Peyer's patch (tissue), 4 donors: Measurements from ENCODE around the gene RNF26. TPM values are rescaled to one million over a fixed set of nuclear protein-coding genes. Genes with fewer than 3 reads are reported as not detected.

Source experiments
- DNase-seq, 3 donors: peaks; one replicate each; pipeline ENCODE4 v3.0.0-alpha.2; 2017 to 2019
- H3K27ac ChIP-seq, 4 donors: fragments of 200-600 bp; sonication (generic); one replicate each; pipeline ENCODE4 v1.5.1; 2016 to 2019
- H3K27me3 ChIP-seq, 2 donors: fragments of 200-600 bp; sonication (generic); one replicate each; pipeline ENCODE4 v1.5.1; 2019
- H3K36me3 ChIP-seq, 3 donors: fragments of 200-600 bp; sonication (generic); one replicate each; pipeline ENCODE4 v1.5.1; 2016 to 2019
- H3K4me1 ChIP-seq, 4 donors: fragments of 200-600 bp; sonication (generic); one replicate each; pipeline ENCODE4 v1.5.1; 2016 to 2019
- H3K4me3 ChIP-seq, 4 donors: fragments of 200-600 bp; sonication (generic); 1 replicate in 3 of 4; 2 replicates in 1 of 4; pipeline ENCODE4 v1.5.1; 2016 to 2019; ENCODE audit warnings: mild to moderate bottlenecking in 1 of 4
- H3K9me3 ChIP-seq, 4 donors: fragments of 200-600 bp; sonication (generic); one replicate each; pipeline ENCODE4 v1.5.1; 2016 to 2019; ENCODE audit warnings: mild to moderate bottlenecking in 1 of 4
- POLR2A ChIP-seq, 2 donors: fragments of 450-650 bp; IDR thresholded peaks; one replicate each; pipeline ENCODE4 v1.5.1; 2017; ENCODE audit warnings: antibody characterized with exemption in 2 of 2, mild to moderate bottlenecking in 2 of 2, moderate library complexity in 2 of 2
- total RNA-seq, 4 donors: library from RNA; depleted of rRNA; stranded (reverse); fragments of >200 nt; gene quantifications; one replicate each; pipeline ENCODE4 v1.1.0, GENCODE V29; 2016
- TF ChIP-seq, protein P1 (sequence below), 6 experiments: fragments of 450-650 bp in 4 of 6; fragments of 200-600 bp in 2 of 6; sonication (generic) in 1 of 6; IDR thresholded peaks; one replicate each; pipeline ENCODE4 v1.5.1; 2017 to 2019; ENCODE audit warnings: antibody characterized with exemption in 6 of 6, mild to moderate bottlenecking in 3 of 6, moderate library complexity in 1 of 6

RNF26 gene
- total RNA-seq, 4 donors from 2014 or later: 15.5 to 23.4 (median 16.5) TPM

DNA sequence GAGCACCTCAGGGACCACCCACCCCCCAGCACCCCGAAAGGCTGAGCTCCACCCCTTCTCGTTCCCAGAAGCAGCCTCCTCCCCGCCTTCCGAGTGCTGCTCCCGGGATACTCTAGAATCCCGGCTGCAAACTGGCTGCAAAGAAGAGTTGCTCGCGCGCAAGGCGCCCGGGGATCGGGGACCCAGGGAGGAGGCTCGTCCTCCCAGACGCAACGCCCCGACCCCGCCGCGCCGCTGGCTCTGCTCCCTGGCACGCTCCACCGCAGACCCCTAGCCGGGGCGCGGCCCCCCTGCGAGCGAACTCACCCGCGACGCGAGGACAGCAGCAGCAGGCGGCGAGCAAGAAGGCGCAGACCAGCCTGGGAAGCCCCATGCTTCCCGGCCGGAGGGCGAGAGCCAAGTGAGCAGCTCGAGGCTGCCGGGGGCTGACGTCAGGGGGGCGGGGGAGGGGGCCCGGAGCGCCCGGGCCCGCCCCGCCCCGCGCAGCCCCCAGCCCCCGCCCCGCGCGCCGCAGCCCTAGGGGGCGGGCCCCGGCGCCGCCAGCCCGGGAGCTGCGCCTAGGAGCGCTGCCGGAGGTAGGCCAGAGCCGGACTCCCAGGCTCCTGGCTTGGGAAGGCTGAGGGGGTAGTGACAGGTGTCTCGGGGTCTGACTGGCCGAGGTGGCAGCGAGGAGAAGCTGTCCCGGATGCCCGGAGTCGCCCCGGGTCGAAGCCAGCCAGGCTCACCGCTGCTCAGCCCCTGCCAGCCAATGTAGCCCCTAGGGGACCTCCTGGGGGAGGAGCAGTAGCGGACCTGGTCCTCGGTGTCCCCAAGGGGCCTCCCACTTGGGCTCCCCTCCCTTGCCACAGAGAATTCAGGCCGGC lies 17.4 kb upstream of the RNF26 start, which contains the start of gene MCAM:
Gene MCAM (minus strand): TSS at position 402 of the 863 bp plus-strand sequence. CDS start 29 bp downstream, at position 373.
- no peak for TF ChIP-seq POLR2A (IDR thresholded peaks at IDR 0.05)
- TF ChIP-seq, protein P1, sequence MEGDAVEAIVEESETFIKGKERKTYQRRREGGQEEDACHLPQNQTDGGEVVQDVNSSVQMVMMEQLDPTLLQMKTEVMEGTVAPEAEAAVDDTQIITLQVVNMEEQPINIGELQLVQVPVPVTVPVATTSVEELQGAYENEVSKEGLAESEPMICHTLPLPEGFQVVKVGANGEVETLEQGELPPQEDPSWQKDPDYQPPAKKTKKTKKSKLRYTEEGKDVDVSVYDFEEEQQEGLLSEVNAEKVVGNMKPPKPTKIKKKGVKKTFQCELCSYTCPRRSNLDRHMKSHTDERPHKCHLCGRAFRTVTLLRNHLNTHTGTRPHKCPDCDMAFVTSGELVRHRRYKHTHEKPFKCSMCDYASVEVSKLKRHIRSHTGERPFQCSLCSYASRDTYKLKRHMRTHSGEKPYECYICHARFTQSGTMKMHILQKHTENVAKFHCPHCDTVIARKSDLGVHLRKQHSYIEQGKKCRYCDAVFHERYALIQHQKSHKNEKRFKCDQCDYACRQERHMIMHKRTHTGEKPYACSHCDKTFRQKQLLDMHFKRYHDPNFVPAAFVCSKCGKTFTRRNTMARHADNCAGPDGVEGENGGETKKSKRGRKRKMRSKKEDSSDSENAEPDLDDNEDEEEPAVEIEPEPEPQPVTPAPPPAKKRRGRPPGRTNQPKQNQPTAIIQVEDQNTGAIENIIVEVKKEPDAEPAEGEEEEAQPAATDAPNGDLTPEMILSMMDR (IDR thresholded peaks at IDR 0.05): no peak
- H3K27ac ChIP-seq: peak within 1 kb of the TSS; percentile 68 to 87 (median 78)
- peak within 1 kb of the TSS; percentile 23 to 61 (median 48) for H3K4me3 ChIP-seq
- H3K9me3 ChIP-seq: no peaks in the 10 kb centered on the region
- DNase-seq: no peak
- no peaks in the 10 kb centered on the region for H3K27me3 ChIP-seq
- peaks cover 0 to 7% (median 0%) of the 10 kb centered on the region in 3 donors for H3K36me3 ChIP-seq
- peaks cover 0 to 43% (median 23%) of the 10 kb centered on the region in 4 donors for H3K4me1 ChIP-seq

DNA sequence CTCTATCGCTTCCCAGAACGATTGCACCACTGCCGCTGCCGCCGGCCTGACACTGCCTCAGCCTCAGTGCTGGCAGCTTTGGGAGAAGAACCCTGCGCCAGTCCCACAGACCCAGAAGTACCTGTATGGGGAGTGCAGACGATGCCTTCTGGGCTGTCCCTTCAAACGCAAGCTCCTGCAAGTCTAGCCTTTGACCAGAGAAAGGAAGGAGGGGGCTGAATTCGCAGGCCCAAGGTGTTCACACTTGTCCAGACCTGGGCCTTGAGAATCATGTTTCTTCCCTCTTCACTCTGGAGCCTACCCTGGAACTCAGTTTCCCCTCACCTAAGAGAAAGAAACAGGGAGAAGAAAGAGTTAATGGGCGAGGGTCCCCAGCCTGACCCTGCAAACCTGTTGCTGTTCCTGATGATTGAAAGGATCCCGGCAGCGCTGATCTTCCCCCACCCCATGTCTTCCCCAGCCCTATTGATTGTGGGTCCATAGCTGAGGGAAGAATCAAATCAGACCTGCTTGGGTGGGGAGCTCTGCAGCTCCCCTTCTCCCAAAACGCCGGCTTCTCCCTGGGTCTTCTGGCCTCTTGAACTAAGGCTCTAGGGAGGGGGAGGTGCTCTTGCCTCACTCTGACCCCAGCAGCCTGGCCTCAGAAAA lies 16.6 kb upstream of the RNF26 start:
- peak overlapping the region; percentile 68 to 87 (median 78) for H3K27ac ChIP-seq
- no peak for DNase-seq
- H3K4me3 ChIP-seq: peak overlapping the region in 3 of 4 donors; percentile 23 to 61 (median 56)
- no peaks in the 10 kb centered on the region for H3K27me3 ChIP-seq
- peaks cover 0 to 44% (median 23%) of the 10 kb centered on the region in 4 donors for H3K4me1 ChIP-seq
- no peak for TF ChIP-seq POLR2A (IDR thresholded peaks at IDR 0.05)
- TF ChIP-seq, protein P1 (IDR thresholded peaks at IDR 0.05): no peak
- H3K36me3 ChIP-seq: no peaks in the 10 kb centered on the region
- H3K9me3 ChIP-seq: no peaks in the 10 kb centered on the region

DNA sequence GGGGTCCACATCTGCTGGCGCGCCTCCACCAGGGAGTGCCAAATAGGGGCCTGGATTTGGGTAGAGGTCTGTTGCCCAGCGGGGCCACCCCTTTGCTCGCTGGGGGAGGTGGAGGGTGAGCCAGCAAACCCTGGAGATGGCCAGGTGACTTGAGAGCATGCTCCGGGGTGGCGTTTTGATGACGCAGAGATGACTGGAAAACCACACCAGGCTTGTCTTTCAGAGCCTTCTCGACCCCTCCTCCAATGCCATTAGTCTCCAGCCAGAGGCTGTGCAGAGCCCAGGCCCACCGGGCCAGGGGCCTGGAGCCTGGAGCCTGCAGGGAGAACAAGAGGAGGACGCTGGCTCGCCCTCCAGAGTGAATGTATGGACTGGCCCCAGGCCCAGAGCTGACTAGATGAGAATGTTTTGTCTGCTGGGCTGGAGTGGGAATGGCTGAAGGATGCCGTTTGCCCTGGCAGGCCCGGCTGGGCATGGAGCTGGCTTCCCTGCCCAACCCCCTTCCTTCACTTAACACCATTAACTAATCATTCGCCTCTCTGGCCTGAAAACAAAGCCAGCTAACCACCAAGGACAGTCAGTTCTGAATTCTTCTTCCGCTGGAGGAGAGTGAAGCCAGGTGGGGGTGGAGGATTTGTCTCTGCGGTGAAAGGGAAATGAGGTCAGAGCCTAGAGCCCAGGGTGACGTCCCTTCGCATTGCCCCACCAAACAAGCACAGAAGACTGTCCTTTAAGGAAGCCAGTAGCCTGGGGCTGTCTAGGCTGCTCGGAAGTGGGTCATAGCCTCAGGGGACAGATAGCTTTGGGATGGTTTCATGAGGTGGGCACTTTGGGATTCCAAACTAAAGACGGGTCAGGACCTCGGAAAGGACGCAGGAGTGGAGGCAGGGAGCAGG lies 15.8 kb upstream of the RNF26 start:
- Histone ChIP-seq H3K4me3 (no peak overlapping the region), H3K4me1 (peaks cover 0 to 44% (median 23%) of the 10 kb centered on the region in 4 donors), H3K36me3 (no peaks in the 10 kb centered on the region), H3K27ac (peak overlapping the region; percentile 68 to 87 (median 78)), H3K9me3 (no peaks in the 10 kb centered on the region), H3K27me3 (no peaks in the 10 kb centered on the region)
- TF ChIP-seq, protein P1 (IDR thresholded peaks at IDR 0.05): no peak
- TF ChIP-seq POLR2A (IDR thresholded peaks at IDR 0.05): peak in 1 of 2 donors; percentile 52
- peak; percentile 49 to 84 (median 51) for DNase-seq

DNA sequence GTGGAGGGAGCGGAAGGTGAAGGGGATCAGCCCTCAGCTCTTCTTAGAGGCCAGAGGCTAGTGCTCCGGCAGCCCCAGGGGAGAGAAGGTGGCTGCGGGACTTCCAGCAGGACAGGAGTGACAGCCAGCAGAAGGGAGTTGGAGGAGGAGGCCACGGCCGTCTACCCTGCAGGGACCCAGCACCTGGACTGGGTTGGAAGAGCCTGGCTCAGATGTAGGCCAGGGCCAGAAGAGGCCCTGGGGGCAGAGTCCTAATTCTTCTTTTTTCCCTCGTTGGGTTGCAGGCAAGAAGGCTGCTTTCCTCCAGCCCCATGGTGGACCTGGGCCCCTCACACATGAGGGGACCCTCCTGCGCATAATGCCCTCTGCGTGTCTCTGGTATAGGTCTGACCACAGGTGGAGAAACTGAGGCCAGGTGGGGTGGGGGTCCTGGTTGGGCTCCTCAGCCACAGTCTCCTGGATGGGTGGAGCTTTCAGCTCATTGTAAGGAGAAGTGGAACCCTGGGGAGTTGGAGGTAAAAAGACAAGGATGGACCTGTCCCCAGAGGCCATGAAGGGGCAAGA lies 15.1 kb upstream of the RNF26 start:
- Histone ChIP-seq H3K36me3 (no peaks in the 10 kb centered on the region), H3K27me3 (no peaks in the 10 kb centered on the region), H3K4me1 (peaks cover 0 to 44% (median 23%) of the 10 kb centered on the region in 4 donors), H3K4me3 (no peak overlapping the region), H3K9me3 (no peaks in the 10 kb centered on the region), H3K27ac (peak overlapping the region; percentile 68 to 87 (median 78))
- TF ChIP-seq POLR2A (IDR thresholded peaks at IDR 0.05): no peak
- TF ChIP-seq, protein P1 (IDR thresholded peaks at IDR 0.05): no peak
- no peak for DNase-seq
